Measurements from ENCODE around the gene CGNL1.

Gene CGNL1

GRCh38 chr15:57352535-57353316 lies 23.6 kb upstream of the CGNL1 start:
- no peak for DNase-seq

GRCh38 chr15:57353317-57353804 lies 22.9 kb upstream of the CGNL1 start:
- DNase-seq = no peak

DNA sequence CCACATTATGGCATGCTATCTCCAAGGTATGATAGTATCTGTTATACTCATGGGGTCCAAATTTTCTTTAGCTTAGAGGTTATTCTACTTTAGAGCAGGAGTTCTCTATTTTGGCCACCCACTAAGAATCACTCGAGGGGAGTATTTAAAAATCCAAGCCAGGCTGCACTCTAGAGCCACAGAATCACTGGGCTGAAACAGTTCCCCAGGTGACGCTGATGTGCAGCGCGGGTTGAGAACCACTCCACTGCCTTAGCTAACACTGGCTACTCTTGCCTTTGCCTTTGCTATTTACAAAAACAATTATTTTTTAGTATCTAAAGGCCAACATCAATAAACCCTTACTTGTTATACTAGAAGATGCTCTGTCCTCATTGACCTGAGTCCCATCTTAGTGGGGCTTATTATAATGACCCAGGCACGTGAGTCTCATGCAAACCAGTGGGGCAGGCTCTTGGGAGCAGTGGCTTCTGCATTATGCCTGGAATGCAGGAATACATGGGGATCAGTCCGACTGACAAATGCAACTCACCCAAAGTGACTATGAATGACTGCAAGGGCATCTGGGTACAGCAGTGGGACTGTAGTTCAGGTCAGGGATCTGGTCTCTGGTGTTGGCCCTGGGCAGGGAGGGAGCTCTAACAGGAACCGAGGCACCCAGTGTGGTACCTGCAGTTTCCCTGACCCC lies 21.7 kb upstream of the CGNL1 start:
- no peak for DNase-seq

DNA sequence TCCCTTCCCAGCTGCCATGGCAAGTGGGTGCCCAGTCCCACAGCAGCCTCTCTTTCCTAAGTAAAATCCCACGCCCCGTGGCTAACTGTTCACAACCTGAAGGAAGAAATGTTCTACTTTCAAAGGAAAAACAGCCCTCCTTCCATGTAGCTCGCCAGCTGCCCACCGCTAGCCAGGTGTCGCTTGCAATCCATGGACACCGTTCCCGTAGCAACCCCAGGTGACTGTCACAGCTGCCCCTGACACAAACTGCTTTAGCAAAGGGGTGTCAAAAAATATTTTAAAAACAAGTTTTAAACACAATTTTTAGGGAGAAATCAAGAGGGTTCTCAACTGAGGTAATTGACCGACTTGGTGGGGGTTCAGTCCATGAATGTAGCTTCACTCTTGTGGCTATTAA lies 21.0 kb upstream of the CGNL1 start:
- DNase-seq = no peak

- no peak for DNase-seq
Observed at GRCh38 chr15:57356178-57356577, 20.1 kb upstream of the CGNL1 start.

DNA sequence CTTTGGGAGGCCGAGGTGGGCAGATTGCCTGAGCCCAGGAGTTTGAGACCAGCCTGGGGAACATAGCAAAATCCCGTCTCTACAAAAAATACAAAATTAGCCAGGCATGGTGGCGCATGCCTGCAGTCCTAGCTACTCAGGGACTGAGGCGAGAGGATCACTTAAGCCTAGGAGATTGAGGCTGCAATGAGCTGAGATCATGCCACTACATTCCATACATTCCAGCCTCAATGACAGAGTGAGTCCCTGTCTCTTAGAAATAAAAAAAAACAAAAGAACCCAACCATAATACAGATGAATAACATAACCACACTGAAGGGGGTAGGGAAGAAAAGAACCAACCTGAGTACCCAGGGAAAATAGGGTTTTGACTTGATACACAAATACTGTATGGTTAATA lies 19.7 kb upstream of the CGNL1 start:
- DNase-seq = no peak

DNA sequence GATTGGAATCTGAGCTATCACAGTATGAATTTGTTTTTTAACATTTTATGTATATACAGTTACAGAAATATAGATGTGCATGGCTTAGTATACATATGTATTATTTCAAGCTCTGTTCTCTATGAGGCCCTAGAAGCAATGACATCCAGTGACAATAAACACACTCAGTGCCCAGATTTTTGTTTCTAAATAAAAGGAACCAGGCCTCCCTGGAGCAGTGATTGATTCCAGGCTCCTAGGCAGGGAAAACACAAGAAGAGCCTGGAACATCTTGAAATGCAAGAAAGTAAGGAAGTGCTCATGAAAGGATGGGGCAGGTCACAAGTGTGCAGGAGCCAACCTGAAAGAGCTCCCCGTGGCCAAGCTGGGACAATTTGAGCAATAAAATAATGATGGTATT lies 18.5 kb upstream of the CGNL1 start:
- no peak for DNase-seq

DNA sequence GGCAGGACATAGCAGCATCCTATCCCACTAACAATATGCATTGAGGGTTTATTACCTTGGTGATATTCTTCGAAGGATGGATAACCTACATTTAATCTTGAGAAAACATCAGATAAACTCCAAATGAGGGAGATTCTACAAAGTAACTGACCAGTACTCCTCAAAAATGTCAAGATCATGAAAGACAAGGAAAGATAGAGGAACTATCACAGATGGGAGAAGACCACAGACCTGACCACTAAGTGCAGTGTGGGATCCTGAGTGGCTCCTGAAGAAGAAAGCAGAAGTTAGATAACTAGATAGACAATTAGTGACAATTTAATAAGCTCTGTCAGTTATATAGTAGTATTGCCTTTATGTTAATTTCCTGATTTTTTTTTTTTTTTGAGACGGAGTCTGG lies 17.7 kb upstream of the CGNL1 start:
- DNase-seq = no peak

- no peak for DNase-seq
Observed at GRCh38 chr15:57363661-57364060, 12.6 kb upstream of the CGNL1 start.

DNA sequence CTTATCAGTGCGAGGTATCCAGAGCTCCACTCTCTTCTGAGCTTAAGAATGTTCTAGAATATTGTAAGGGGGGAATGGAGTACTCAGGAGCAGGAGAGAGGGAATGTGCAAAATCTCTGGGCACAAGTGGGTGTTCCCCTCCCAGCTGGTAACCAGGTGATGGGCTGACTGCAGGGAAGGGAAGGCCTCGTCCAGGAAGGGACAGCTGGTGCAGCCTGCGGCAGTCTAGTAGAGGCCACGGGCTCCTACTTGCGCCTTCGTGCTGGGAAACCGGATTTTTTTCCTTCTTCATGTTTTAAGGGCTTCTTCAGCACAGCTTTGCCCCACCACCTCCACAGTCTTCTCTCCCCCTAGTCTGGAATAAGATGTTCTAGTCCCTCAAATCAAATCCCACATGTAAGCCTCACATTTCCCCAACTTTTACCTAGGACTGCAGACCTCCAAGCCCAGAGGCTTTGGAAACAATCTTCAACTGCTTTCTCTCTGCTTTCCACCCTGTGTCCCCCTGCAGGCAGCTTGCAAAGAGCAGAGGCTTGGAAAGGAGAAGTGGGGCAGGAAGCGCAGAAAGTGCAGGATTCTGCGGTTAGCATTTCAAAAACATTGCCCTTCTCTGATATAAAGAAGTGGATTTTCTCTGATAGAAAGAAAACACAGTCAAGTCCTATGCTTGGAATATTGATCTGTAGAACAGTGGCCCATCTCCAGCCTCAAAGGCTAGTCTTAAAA lies 11.9 kb upstream of the CGNL1 start:
- no peak for DNase-seq

GRCh38 chr15:57367556-57367955 lies 8.7 kb upstream of the CGNL1 start:
- no peak for DNase-seq

DNA sequence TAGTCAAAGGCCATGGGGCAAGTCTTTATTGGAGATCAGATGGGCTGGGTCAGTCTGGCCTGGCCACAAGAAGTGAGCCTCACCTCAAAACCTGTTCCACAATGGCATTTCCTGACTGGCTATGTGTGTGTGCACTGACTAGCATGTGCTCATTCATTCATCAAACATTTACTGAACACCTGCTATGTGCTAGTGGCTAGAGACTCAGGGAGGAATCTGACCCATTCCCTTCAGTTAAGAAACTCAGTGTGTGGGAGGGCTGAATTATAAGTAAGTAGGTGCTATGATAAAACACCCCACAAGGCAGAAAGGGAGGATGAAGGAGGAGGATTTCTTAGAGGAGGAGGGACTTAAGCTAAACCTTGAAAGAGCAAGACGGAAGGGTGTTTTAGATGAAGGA lies 5.4 kb upstream of the CGNL1 start:
- DNase-seq = no peak

DNA sequence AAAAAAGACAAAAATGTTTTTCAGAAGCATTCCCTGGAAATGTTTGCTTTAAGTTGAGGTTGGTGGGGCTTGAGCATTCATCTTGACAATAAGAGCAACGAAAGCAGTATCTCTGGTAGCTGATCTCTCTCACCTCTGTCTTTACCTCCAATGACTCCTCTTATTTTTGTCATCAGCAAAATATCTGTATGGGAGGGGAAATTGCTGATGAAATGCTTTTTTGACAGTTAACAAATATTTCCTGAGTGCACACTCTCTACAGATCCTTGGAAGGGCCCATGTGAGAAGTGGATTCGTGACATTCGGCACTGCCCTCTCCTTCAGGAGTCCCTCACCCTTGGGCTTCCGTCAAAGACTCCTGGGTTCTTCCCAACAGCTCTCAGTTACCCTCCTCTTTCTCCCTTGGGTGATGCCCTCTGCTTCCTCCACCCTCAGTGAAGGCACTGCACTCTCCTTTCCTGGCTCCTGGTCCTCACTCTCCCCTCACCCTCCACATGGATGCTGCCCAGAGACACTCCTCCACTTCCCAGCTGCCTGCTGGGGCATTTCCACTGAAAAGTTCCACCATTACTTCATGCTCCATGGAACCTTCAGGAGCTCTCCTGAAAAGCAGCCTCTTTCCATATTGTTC lies 2.9 kb upstream of the CGNL1 start:
- DNase-seq = no peak

DNA sequence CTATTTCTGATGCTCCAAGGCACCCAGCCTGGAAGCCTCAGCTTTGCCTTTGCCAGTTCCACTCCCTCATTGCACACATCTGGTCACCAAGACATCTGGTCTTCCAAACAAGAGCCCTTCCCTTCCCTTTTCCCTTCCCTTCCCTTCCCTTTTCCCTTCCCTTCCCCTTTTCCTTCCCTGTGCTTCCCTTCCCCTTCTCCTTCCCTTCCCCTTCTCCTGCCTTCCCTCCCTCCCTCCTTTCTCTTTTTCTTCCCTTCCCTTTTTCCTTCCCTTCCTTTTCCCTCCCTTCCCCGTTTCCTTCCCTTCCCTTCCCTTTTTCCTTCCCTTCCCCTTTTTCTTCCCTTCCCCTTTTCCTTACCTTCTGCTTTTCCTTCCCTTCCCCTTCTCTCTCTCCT lies 2.4 kb upstream of the CGNL1 start:
- no peak for DNase-seq

GRCh38 chr15:57376696-57377477 lies 582 bp downstream of the CGNL1 start:
- DNase-seq = no peak

DNA sequence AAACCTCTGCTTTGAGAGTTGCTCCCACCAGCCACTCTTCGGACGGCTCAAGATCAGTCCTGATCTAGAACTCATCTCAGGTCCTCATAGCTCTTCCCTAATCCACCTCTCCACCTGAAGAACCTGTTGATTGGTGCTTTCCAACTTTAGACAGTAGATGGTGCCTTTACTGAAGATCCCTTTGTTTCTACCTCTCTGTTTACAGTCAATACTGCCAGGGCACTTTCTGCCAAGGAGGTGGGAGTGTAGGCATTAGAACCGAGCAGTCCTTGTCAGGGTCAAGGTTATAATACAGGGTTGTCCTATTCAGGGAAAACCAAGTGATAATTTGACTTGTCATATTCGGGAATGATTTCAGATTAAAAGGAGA lies 1.2 kb downstream of the CGNL1 start:
- no peak for DNase-seq

- DNase-seq = no peak
Observed at GRCh38 chr15:57379487-57379886, 3.2 kb downstream of the CGNL1 start.

DNA sequence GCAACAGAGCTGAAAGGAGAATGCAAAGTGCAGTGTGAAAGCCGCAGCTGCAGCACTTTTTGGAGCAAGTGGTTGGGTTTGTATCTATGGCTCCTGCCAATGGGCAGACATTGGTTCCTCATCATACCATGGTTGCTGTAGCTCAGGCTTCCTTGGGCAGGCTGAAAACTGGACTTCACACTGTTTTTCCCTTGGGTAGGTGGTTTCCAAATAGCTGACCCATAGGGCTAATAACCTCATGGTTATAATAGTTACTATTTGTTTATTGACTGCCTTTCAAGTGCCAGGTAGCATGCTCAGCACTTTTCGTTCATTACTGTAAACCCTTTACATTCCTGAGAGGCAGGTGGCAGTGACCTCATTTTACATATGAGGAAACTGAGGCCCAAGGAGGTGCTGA lies 4.5 kb downstream of the CGNL1 start:
- no peak for DNase-seq

- DNase-seq = no peak
Observed at GRCh38 chr15:57382215-57382614, 5.9 kb downstream of the CGNL1 start.

GRCh38 chr15:57382969-57383368 lies 6.7 kb downstream of the CGNL1 start:
- DNase-seq = no peak

GRCh38 chr15:57384024-57384423 lies 7.7 kb downstream of the CGNL1 start:
- DNase-seq = no peak

GRCh38 chr15:57384816-57385215 lies 8.5 kb downstream of the CGNL1 start:
- no peak for DNase-seq
